Measurements from ENCODE around the gene PLOD1. TPM values are rescaled to one million over a fixed set of nuclear protein-coding genes. Genes with fewer than 3 reads are reported as not detected.
"Not testable (repeated sequence)": the region's sequence is repeated elsewhere in the genome, so short reads cannot be mapped to it uniquely, and the experiment has no call there.

PLOD1 gene
- total and polyA plus RNA-seq, 10 of the 15 experiments (the other 5 are each of a cell fraction or from before 2014, with no cell fraction given) = 10.6 to 42.6 (median 29.3) TPM

DNA sequence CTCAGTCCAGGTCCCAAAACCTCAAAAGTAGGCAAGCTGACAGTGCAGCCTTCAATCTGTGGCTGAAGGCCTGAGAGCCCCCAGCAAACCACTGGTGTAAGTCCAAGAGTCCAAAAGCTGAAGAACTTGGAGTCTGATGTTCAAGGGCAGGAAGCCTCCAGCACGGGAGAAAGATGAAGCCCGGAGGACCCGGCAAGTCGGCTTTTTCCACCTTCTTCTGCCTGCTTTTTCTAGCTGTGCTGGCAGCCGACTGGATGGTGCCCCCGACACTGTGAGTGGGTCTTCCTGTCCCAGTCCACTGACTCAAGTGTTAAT lies 23.6 kb upstream of the PLOD1 start:
- H3K4me3 ChIP-seq; H4K20me1 ChIP-seq (ENCODE audit: control insufficient read depth, insufficient read depth); H2AFZ ChIP-seq (ENCODE audit: control insufficient read depth, low read depth, low read length); ATAC-seq; H3K27ac ChIP-seq (ENCODE audit: control insufficient read depth, insufficient read depth); H3K36me3 ChIP-seq (ENCODE audit: control insufficient read depth in 2 of 2, insufficient read depth in 2 of 2, low read length in 1 of 2); in situ Hi-C loops (cut with MboI); intact Hi-C loops (cut with micrococcal nuclease; ENCODE audit: unreplicated experiment); FAIRE-seq; CTCF ChIA-PET; DNase-seq (ENCODE audit: low read depth, low spot score); H3K9me3 ChIP-seq (replicated peaks; ENCODE audit: control insufficient read depth, insufficient read depth, low read length); H3K9ac ChIP-seq (ENCODE audit: control insufficient read depth, insufficient read depth, low read length); BruUV-seq (replicated peaks); H3K79me2 ChIP-seq (ENCODE audit: control insufficient read depth, insufficient read depth, low read length); H3K27me3 ChIP-seq (replicated peaks in 1 of 2; ENCODE audit: control insufficient read depth in 2 of 2, insufficient read depth in 2 of 2, low read length in 1 of 2); H3K4me2 ChIP-seq (ENCODE audit: control insufficient read depth, insufficient read depth): not testable (repeated sequence)
- SMC1A ChIA-PET (ENCODE audit: uncharacterized antibody, unreplicated experiment) = interaction anchor here (1.5 to 2.4 kb wide), 2 partner anchors 10 to 69 kb away, joined by 3 to 8 read pairs; partner anchors contain the start of gene MFN2
- WGBS (ENCODE audit: insufficient coverage, insufficient replicate concordance, low lambda C conversion rate, missing lambda C conversion rate) = 82% methylated on average over 6 of the region's 6 CpGs
- RAD21 ChIA-PET (ENCODE audit: unreplicated experiment) = interaction anchor here (3.9 kb wide), 1 partner anchor 56 kb away, joined by 25 read pairs; no protein-coding TSS in a partner anchor
- H3K4me1 ChIP-seq (ENCODE audit: control insufficient read depth, insufficient read depth, low read length) = peaks cover 11% of the 10 kb centered on the region
- POLR2A ChIA-PET = interaction anchor here (1.5 to 3.9 kb wide), 6 partner anchors 19 to 156 kb away, joined by 4 to 37 read pairs (median 24); partner anchors contain the start of genes MFN2 and PLOD1

DNA sequence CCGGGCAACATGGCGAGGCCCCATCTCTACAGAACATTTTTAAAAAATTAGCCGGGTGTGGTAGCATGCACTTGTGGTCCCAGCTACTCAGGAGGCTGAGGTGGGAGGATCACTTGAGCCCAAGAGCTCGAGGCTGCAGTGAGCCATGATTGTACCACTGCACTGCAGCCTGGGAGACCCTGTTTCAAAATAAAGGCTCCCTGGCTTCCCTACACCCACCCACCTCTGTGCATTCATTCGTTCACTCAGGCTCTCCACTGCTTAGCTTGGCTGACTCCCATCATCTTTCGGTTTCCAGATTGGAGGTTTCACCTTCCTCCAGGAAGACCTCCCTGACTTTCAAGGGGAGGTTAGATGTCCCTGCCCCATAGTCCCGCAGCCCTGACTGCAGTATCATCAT lies 22.5 kb upstream of the PLOD1 start:
- no TSS peak for BruUV-seq (replicated peaks)
- H3K36me3 ChIP-seq (ENCODE audit: control insufficient read depth in 2 of 2, insufficient read depth in 2 of 2, low read length in 1 of 2) = no peaks in the 10 kb centered on the region
- intact Hi-C loops (cut with micrococcal nuclease; ENCODE audit: unreplicated experiment) = no loop called here

More for the DNA sequence above, 22.5 kb upstream of the PLOD1 start:
- Histone ChIP-seq H3K27ac (ENCODE audit: control insufficient read depth, insufficient read depth) (no peak overlapping the region), H3K27me3 (replicated peaks in 1 of 2; ENCODE audit: control insufficient read depth in 2 of 2, insufficient read depth in 2 of 2, low read length in 1 of 2) (no peaks in the 10 kb centered on the region), H3K4me3 (no peak overlapping the region), H2AFZ (ENCODE audit: control insufficient read depth, low read depth, low read length) (no peak overlapping the region), H3K4me2 (ENCODE audit: control insufficient read depth, insufficient read depth) (no peak overlapping the region), H3K4me1 (ENCODE audit: control insufficient read depth, insufficient read depth, low read length) (peaks cover 11% of the 10 kb centered on the region), H3K79me2 (ENCODE audit: control insufficient read depth, insufficient read depth, low read length) (no peaks in the 10 kb centered on the region), H3K9ac (ENCODE audit: control insufficient read depth, insufficient read depth, low read length) (no peak overlapping the region), H3K9me3 (replicated peaks; ENCODE audit: control insufficient read depth, insufficient read depth, low read length) (no peaks in the 10 kb centered on the region), H4K20me1 (ENCODE audit: control insufficient read depth, insufficient read depth) (no peaks in the 10 kb centered on the region)
- ChIA-PET CTCF (no interaction called here), SMC1A (ENCODE audit: uncharacterized antibody, unreplicated experiment) (interaction anchor here (0.7 to 0.9 kb wide), 2 partner anchors 14 to 1503 kb away, joined by 3 read pairs; partner anchors contain the start of gene KIAA2013), RAD21 (ENCODE audit: unreplicated experiment) (no interaction called here), POLR2A (no interaction called here)
- in situ Hi-C loops (cut with MboI) = no loop called here
- DNase-seq (ENCODE audit: low read depth, low spot score) (no peak), FAIRE-seq (no peak), ATAC-seq (no peak)
- 75% methylated on average over 7 of the region's 7 CpGs for WGBS (ENCODE audit: insufficient coverage, insufficient replicate concordance, low lambda C conversion rate, missing lambda C conversion rate)
- no peak for TF ChIP-seq IKZF2 (IDR thresholded peaks at IDR 0.05)
- TF ChIP-seq, protein P1, sequence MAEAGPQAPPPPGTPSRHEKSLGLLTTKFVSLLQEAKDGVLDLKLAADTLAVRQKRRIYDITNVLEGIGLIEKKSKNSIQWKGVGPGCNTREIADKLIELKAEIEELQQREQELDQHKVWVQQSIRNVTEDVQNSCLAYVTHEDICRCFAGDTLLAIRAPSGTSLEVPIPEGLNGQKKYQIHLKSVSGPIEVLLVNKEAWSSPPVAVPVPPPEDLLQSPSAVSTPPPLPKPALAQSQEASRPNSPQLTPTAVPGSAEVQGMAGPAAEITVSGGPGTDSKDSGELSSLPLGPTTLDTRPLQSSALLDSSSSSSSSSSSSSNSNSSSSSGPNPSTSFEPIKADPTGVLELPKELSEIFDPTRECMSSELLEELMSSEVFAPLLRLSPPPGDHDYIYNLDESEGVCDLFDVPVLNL (IDR thresholded peaks at IDR 0.05; ENCODE audit: low read depth, low read length) = no peak
- TF ChIP-seq DPF2 (IDR thresholded peaks at IDR 0.05) = no peak
- TF ChIP-seq RB1 (IDR thresholded peaks at IDR 0.05; ENCODE audit: borderline replicate concordance) = no peak
- TF ChIP-seq ZNF622 (IDR thresholded peaks at IDR 0.05) = no peak
- no peak for TF ChIP-seq MXI1 (IDR thresholded peaks at IDR 0.05; ENCODE audit: low read depth, low read length)

All from GM12878 (cell line).